ENCODE data around the gene HOOK2. TPM values are rescaled to one million over a fixed set of nuclear protein-coding genes. Genes with fewer than 3 reads are reported as not detected.

The HOOK2 gene
- total and polyA plus RNA-seq, 2 of the 13 experiments (the other 11 are each of a cell fraction or from before 2014, with no cell fraction given), result 9.2 to 12.9 TPM

DNA sequence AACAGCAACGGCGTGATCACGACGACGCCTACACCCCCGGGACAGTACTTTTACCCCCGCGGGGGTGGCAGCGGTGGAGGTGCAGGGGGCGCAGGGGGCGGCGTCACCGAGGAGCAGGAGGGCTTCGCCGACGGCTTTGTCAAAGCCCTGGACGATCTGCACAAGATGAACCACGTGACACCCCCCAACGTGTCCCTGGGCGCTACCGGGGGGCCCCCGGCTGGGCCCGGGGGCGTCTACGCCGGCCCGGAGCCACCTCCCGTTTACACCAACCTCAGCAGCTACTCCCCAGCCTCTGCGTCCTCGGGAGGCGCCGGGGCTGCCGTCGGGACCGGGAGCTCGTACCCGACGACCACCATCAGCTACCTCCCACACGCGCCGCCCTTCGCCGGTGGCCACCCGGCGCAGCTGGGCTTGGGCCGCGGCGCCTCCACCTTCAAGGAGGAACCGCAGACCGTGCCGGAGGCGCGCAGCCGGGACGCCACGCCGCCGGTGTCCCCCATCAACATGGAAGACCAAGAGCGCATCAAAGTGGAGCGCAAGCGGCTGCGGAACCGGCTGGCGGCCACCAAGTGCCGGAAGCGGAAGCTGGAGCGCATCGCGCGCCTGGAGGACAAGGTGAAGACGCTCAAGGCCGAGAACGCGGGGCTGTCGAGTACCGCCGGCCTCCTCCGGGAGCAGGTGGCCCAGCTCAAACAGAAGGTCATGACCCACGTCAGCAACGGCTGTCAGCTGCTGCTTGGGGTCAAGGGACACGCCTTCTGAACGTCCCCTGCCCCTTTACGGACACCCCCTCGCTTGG, 16.9 kb upstream of the HOOK2 start (continued):
- TF ChIP-seq SYNCRIP (IDR thresholded peaks at IDR 0.05; ENCODE audit: insufficient read depth, low read depth, low read length) (no peak), ZNF337 (CRISPR knock-in tag; IDR thresholded peaks at IDR 0.05; ENCODE audit: borderline replicate concordance, low read depth) (no peak), FLYWCH1 (CRISPR knock-in tag; IDR thresholded peaks at IDR 0.05) (0 out of 2 replicates have a peak, but pooled peaks have one; percentile 49), ZNF790 (CRISPR knock-in tag; IDR thresholded peaks at IDR 0.05; ENCODE audit: borderline replicate concordance) (peak; percentile 89; the same call in 1 of the 2 replicates), JARID2 (CRISPR knock-in tag; IDR thresholded peaks at IDR 0.05; ENCODE audit: insufficient replicate concordance) (no peak), GATA4 (IDR thresholded peaks at IDR 0.05; ENCODE audit: borderline replicate concordance, low read depth) (no peak), ZBTB42 (CRISPR knock-in tag; IDR thresholded peaks at IDR 0.05) (0 out of 2 replicates have a peak, but pooled peaks have one; percentile 62), ZNF879 (CRISPR knock-in tag; IDR thresholded peaks at IDR 0.05) (no peak), ZNF20 (CRISPR knock-in tag; IDR thresholded peaks at IDR 0.05) (peak; percentile 27; the same call in 1 of the 2 replicates), TBP (CRISPR knock-in tag; IDR thresholded peaks at IDR 0.05) (no peak), KAT8 (CRISPR knock-in tag; IDR thresholded peaks at IDR 0.05) (peak; percentile 64), TP53 (CRISPR knock-in tag; conservative IDR thresholded peaks at IDR 0.05) (0 out of 2 replicates have a peak, but pooled peaks have one; percentile 37), DMTF1 (CRISPR knock-in tag; IDR thresholded peaks at IDR 0.05) (no peak), MTF2 (CRISPR knock-in tag; IDR thresholded peaks at IDR 0.05; ENCODE audit: borderline replicate concordance) (no peak), ARNT2 (CRISPR knock-in tag; IDR thresholded peaks at IDR 0.05; ENCODE audit: low read depth) (peak; percentile 93), TBX2 (CRISPR knock-in tag; IDR thresholded peaks at IDR 0.05; ENCODE audit: borderline replicate concordance) (peak; percentile 52; the same call in 1 of the 2 replicates), PHF21A (CRISPR knock-in tag; IDR thresholded peaks at IDR 0.05) (peak; percentile 57), NRL (CRISPR knock-in tag; IDR thresholded peaks at IDR 0.05; ENCODE audit: borderline replicate concordance) (peak; percentile 90)
- TF ChIP-seq, protein P1, sequence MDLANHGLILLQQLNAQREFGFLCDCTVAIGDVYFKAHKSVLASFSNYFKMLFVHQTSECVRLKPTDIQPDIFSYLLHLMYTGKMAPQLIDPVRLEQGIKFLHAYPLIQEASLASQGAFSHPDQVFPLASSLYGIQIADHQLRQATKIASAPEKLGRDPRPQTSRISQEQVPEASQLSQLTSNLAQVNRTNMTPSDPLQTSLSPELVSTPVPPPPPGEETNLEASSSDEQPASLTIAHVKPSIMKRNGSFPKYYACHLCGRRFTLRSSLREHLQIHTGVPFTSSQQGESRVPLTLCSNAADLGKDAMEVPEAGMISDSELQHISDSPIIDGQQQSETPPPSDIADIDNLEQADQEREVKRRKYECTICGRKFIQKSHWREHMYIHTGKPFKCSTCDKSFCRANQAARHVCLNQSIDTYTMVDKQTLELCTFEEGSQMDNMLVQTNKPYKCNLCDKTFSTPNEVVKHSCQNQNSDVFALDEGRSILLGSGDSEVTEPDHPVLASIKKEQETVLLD (CRISPR knock-in tag; IDR thresholded peaks at IDR 0.05; ENCODE audit: low read depth), result no peak
- TF ChIP-seq, protein P2, sequence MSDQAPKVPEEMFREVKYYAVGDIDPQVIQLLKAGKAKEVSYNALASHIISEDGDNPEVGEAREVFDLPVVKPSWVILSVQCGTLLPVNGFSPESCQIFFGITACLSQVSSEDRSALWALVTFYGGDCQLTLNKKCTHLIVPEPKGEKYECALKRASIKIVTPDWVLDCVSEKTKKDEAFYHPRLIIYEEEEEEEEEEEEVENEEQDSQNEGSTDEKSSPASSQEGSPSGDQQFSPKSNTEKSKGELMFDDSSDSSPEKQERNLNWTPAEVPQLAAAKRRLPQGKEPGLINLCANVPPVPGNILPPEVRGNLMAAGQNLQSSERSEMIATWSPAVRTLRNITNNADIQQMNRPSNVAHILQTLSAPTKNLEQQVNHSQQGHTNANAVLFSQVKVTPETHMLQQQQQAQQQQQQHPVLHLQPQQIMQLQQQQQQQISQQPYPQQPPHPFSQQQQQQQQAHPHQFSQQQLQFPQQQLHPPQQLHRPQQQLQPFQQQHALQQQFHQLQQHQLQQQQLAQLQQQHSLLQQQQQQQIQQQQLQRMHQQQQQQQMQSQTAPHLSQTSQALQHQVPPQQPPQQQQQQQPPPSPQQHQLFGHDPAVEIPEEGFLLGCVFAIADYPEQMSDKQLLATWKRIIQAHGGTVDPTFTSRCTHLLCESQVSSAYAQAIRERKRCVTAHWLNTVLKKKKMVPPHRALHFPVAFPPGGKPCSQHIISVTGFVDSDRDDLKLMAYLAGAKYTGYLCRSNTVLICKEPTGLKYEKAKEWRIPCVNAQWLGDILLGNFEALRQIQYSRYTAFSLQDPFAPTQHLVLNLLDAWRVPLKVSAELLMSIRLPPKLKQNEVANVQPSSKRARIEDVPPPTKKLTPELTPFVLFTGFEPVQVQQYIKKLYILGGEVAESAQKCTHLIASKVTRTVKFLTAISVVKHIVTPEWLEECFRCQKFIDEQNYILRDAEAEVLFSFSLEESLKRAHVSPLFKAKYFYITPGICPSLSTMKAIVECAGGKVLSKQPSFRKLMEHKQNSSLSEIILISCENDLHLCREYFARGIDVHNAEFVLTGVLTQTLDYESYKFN (CRISPR knock-in tag; conservative IDR thresholded peaks at IDR 0.05), result no peak
- TF ChIP-seq, protein P3, sequence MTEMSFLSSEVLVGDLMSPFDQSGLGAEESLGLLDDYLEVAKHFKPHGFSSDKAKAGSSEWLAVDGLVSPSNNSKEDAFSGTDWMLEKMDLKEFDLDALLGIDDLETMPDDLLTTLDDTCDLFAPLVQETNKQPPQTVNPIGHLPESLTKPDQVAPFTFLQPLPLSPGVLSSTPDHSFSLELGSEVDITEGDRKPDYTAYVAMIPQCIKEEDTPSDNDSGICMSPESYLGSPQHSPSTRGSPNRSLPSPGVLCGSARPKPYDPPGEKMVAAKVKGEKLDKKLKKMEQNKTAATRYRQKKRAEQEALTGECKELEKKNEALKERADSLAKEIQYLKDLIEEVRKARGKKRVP (CRISPR knock-in tag; IDR thresholded peaks at IDR 0.05), result no peak

All from HepG2 (cell line).